Ishikawa (cell line): Measurements from ENCODE around the gene CDYL2.

ENCODE experiments used
- CEBPB ChIP-seq: IDR thresholded peaks from 2 replicates; pipeline ENCODE4 v1.6.1; 2012
- CREB1 ChIP-seq: IDR thresholded peaks from 2 replicates; pipeline ENCODE4 v1.6.1; 2012; ENCODE audit warnings: low read depth
- EGR1 ChIP-seq: IDR thresholded peaks from 2 replicates; pipeline ENCODE4 v1.6.1; 2012
- EP300 ChIP-seq: IDR thresholded peaks from 2 replicates; pipeline ENCODE4 v1.6.1; 2012; ENCODE audit warnings: borderline replicate concordance
- FOXM1 ChIP-seq: IDR thresholded peaks from 2 replicates; pipeline ENCODE4 v1.6.1; 2012; ENCODE audit warnings: low read depth, borderline replicate concordance
- MAX ChIP-seq: IDR thresholded peaks from 2 replicates; pipeline ENCODE4 v1.6.1; 2012
- NFIC ChIP-seq: IDR thresholded peaks from 2 replicates; pipeline ENCODE4 v1.6.1; 2012
- RAD21 ChIP-seq: IDR thresholded peaks from 2 replicates; pipeline ENCODE4 v1.6.1; 2012; ENCODE audit warnings: low read depth
- REST ChIP-seq: IDR thresholded peaks from 2 replicates; pipeline ENCODE4 v1.6.1; 2012; ENCODE audit warnings: low read depth, mild to moderate bottlenecking
- TAF1 ChIP-seq: IDR thresholded peaks from 2 replicates; pipeline ENCODE4 v1.6.1; 2012; ENCODE audit warnings: low read depth, mild to moderate bottlenecking
- TCF12 ChIP-seq: IDR thresholded peaks from 2 replicates; pipeline ENCODE4 v1.6.1; 2012; ENCODE audit warnings: low read depth
- TEAD4 ChIP-seq: IDR thresholded peaks from 2 replicates; pipeline ENCODE4 v1.6.1; 2012
- USF1 ChIP-seq: IDR thresholded peaks from 2 replicates; pipeline ENCODE4 v1.6.1; 2012
- YY1 ChIP-seq: IDR thresholded peaks from 2 replicates; pipeline ENCODE4 v1.6.1; 2012; ENCODE audit warnings: low read depth
- ZBTB7A ChIP-seq: IDR thresholded peaks from 2 replicates; pipeline ENCODE4 v1.6.1; 2012; ENCODE audit warnings: low read depth

Gene CDYL2

GRCh38 chr16:80587071-80587470 lies 217.3 kb downstream of the CDYL2 start:
- TF ChIP-seq TCF12 (no peak), NFIC (no peak), MAX (no peak), EGR1 (no peak), EP300 (no peak), FOXM1 (no peak), REST (no peak), USF1 (no peak), CREB1 (no peak), TEAD4 (no peak), YY1 (no peak), ZBTB7A (no peak), RAD21 (no peak), CEBPB (no peak), TAF1 (no peak)

GRCh38 chr16:80586476-80586875 lies 217.9 kb downstream of the CDYL2 start:
- TF ChIP-seq CEBPB (no peak), NFIC (no peak), FOXM1 (no peak), EP300 (no peak), EGR1 (no peak)

- TF ChIP-seq REST (no peak), EP300 (no peak), TAF1 (no peak), MAX (no peak), TEAD4 (no peak), CREB1 (no peak), USF1 (no peak), RAD21 (no peak), ZBTB7A (no peak), YY1 (no peak), TCF12 (no peak), EGR1 (no peak), NFIC (no peak), CEBPB (no peak)
Measured at GRCh38 chr16:80585764-80586163, 218.6 kb downstream of the CDYL2 start.

GRCh38 chr16:80583466-80583865 lies 220.9 kb downstream of the CDYL2 start:
- no peak for TF ChIP-seq MAX
- no peak for TF ChIP-seq RAD21
- TF ChIP-seq CREB1: no peak
- TF ChIP-seq EP300: no peak
- TF ChIP-seq REST: no peak
- no peak for TF ChIP-seq ZBTB7A
- TF ChIP-seq YY1: no peak
- TF ChIP-seq TAF1: no peak
- no peak for TF ChIP-seq TCF12
